ENCODE results near the gene CXCL9.
"Not testable (repeated sequence)": the region's sequence is repeated elsewhere in the genome, so short reads cannot be mapped to it uniquely, and the experiment has no call there.

CXCL9 gene

GRCh38 chr4:76012388-76012801 lies 5.1 kb upstream of the CXCL9 start:
- no peak for FAIRE-seq
- DNase-seq (ENCODE audit: low spot score) = no peak

DNA sequence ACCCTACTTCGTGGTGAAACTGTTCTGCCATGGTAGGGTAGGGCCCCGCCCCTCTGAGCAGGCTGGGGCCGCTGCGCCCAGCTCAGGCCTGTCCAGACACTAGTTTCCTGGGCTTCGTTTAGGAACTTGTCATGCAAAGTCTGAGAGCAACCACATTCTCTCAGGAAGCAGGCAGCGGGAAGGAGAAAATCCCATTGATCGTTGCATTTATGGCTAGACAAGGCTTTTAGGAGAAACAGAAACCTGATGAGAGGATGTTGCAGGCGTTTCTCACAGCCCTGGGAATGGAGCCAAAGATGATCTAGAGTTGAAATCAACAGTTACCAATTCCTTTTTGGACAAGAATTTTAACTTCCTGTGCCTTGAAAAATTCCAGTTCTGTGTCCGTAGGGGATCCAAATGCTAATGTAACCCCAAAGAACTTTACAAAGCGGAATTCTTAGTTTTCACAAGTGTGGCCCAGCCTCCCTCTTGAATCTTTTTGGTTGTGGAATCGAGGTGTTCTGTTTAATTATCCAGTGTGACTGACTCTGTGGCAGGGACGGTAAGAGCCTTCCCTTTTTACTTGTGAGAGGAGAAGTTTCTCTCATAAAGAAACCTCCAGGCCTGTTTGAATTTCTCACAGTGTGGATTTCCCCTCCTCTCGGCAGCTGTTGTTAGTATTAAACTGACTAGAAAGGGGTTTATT lies 4.5 kb upstream of the CXCL9 start:
- no peak for FAIRE-seq
- no peak for DNase-seq (ENCODE audit: low spot score)

DNA sequence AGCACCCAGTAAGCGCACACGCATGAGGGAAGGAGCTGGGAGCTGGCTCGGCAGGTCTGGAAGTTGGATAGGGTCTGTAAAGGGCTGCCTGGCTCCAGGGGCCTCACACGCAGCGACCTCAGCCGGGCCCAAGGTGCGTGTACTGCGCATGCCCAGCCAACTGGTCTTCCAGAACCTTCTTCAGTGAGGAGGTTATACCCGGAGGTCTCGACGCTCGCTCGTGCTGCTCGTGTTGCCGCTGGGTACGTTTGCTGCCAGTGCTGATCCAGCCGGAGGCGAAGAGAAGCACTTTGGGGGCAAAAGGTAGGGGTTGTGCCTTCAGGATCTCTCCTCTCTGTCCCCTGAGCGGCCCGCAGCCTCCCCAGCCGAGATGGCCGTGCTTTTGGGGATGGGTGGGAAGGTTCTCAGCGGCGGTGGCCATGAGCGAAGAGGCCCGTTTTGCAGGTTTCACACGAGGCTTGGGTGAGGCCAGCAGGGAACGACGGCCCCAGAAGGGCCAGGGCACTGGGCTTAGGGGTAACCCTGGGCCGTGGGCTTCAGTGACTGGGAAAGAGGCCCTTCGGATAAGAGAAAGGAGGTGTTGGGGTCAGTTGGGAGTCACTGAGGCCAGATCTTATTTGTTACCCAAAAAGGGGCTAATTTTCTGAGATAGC lies 3.8 kb upstream of the CXCL9 start:
- no peak for DNase-seq (ENCODE audit: low spot score)
- FAIRE-seq = no peak

- no peak for DNase-seq (ENCODE audit: low spot score)
Measured at GRCh38 chr4:76010576-76010975, 3.3 kb upstream of the CXCL9 start.

DNA sequence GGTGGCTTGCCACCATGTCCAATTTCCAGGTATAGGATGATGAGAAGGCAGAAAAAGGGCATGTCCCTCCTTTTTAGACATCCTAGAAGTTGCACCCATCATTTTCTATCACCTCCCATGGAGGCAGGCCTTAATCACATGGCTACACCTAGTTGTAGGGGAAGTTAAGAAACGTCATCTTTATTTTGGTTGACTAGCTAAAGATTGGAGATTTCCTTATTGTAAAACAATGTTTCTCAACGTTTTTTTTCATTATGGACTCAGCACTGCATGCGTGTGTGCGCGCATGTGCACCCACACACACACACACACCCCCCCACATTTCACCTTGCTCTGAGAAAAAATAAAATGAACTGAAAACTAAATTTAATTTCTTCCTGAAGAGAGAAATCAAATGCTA lies 2.0 kb upstream of the CXCL9 start:
- FAIRE-seq = no peak

More at GRCh38 chr4:76010576-76010975, 3.3 kb upstream of the CXCL9 start:
- no peak for FAIRE-seq

GRCh38 chr4:76003620-76004019 lies 3.7 kb downstream of the CXCL9 start:
- FAIRE-seq (no peak), DNase-seq (ENCODE audit: low spot score) (no peak)

More for the DNA sequence above, 2.0 kb upstream of the CXCL9 start:
- DNase-seq (ENCODE audit: low spot score) = no peak

GRCh38 chr4:76003035-76003434 lies 4.3 kb downstream of the CXCL9 start:
- no peak for FAIRE-seq
- DNase-seq (ENCODE audit: low spot score) = no peak

DNA sequence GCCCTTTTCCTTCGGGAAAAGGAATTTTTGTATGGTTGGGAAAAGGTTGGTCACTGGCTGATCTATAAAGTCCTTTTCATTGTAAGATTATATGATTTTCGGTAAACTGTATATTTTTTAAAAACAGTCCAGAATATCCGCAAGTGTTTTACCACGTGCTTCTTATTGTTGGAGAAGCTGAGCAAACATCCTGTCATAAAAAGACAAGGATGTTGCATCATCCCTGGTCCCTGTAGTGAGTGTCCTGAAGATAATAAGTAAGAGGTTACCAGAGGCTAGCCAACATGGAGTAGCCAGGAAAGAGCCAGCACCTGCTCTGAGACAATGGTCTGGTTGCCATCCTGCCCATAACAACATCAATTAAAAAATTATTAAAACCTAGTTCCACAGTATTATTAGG lies 5.1 kb downstream of the CXCL9 start:
- no peak for DNase-seq (ENCODE audit: low spot score)
- no peak for FAIRE-seq

DNA sequence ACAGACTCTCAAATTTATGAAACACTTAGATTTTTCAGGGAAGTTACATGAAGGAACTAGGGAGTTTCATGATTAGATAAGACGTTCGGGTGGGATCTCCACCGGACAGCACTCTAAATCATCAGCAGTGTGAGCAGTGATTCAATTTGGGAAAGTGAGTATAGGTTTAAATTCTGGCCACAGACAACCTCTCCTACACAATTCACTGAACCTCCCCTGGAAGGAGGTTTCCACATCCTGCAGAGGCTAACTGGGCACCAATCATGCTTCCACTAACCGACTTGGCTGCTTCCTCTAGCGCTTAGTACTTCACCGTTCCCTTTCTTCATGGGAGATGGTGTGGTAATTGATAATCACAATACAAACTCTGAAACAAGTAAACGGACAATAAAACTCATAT lies 5.6 kb downstream of the CXCL9 start:
- DNase-seq (ENCODE audit: low spot score) (no peak), FAIRE-seq (no peak)

- DNase-seq (ENCODE audit: low spot score) (no peak), FAIRE-seq (no peak)
Measured at GRCh38 chr4:76000279-76000678, 7.0 kb downstream of the CXCL9 start.

DNA sequence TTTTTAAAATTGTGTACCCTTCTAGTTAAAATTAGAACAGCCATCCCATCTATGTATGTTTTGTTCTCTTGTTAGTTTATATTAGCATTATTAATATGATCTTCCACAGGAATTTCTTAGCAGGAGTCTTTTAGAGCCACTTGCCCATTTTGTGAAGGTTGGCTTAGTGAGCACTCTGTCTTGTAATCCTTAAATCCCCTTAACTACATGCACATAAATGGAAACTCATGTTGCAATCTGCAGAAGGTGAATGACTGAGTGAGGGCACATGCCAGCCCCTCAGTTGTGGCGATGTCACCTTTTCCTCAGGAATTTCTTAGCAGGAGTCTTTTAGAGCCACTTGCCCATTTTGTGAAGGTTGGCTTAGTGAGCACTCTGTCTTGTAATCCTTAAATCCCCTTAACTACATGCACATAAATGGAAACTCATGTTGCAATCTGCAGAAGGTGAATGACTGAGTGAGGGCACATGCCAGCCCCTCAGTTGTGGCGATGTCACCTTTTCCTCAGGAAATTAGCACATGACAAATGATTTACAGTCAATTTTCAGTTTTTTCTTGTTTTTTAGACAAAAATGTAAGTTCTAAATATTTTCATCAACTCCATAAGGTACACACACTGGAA lies 8.7 kb downstream of the CXCL9 start:
- DNase-seq (ENCODE audit: low spot score); FAIRE-seq: not testable (repeated sequence)

- DNase-seq (ENCODE audit: low spot score) (no peak), FAIRE-seq (no peak)
Measured at GRCh38 chr4:75997946-75998345, 9.4 kb downstream of the CXCL9 start.

GRCh38 chr4:75997081-75997480 lies 10.2 kb downstream of the CXCL9 start:
- DNase-seq (ENCODE audit: low spot score) = no peak
- no peak for FAIRE-seq

- DNase-seq (ENCODE audit: low spot score) (peak; percentile 29), FAIRE-seq (peak; percentile 64)
Measured at GRCh38 chr4:75995727-75996126, 11.6 kb downstream of the CXCL9 start.

DNA sequence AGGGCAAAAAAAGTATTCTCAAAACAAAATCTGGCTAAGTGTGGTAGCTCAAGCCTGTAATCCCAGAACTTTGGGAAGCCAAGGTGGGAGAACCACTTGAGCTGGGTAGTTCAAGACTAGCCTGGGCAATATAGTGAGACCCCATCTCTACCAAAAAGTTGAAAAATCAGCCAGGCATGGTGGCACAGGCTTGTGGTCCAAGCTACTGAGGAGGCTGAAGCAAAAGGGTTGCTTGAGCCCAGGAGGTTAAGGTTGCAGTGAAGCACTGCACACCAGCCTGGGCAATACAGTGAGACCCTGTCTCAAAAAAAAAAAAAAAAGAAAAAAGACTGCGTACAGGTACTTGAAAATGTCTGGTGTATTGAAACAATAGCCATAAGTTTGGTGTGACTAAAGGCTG lies 14.8 kb downstream of the CXCL9 start:
- FAIRE-seq (no peak), DNase-seq (ENCODE audit: low spot score) (no peak)

DNA sequence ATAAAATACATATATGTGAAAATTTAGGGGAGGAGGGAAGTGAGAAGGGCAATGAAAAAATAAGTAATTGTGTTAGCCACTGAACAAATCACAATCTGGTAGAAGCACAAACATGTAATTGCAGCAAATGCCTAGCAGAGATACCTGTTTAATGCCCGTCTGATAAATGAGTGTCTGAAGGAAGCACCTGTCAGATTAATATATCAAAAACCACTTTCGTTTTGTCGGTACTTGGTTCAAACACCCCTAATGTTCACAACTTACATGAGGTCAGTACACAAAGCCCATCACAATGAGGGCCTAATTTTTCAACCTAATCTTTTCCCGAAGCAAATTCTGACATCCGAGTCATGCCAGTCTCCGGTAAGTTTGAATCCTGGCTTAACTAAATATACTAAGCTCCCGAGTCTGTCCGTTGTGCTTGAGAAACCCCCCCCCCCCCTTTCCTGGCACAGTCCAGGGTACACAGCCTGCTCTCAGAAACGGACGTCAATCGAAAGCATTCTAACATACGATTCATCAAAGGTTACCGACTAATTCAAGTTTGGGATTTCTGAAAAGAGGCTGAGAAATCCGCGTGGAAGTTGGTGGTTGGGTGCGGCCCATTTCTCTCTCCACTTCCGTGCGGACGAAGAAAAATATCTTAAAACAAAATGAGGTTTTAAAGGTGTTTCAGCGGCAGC lies 17.3 kb downstream of the CXCL9 start:
- no peak for DNase-seq (ENCODE audit: low spot score)
- FAIRE-seq = no peak

DNA sequence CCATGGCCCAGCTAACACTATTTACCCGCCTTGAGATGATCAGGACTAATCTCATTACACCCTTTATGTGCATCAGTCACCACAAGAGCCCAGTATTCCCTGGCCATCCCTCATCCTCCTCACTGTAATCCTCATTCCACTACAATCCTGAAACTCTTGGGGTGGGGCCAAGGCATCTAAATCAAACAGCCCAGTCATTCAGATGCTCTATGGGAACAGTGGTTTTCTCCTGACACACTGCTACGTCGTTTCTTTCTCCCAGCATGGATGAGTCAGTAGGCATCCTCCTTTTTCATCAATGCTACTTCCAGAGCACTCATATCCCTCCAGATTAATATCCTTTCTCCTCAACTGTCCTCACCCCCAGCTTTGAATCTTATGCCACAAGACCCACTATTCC lies 22.2 kb downstream of the CXCL9 start:
- FAIRE-seq = no peak
- peak; percentile 47 for DNase-seq (ENCODE audit: low spot score)

- DNase-seq (ENCODE audit: low spot score) = no peak
Measured at GRCh38 chr4:75980576-75980975, 26.7 kb downstream of the CXCL9 start.

DNA sequence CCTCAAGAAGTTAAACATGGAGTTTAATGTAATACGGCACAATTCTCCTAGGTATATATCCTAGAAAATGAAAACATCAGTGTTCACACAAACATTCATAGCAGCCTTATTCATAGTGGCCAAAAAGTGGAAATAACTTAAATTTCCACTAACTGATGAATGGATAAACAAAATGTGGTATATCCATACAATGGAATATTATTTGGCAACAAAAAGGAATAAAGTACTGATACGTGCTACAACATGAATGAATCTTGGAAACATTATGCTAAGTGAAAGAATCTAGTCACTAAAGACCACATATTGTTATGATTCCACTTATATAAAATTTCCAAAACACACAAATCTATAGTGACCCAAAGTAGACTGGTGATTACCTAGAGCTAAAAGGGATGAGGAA lies 31.1 kb downstream of the CXCL9 start:
- no peak for FAIRE-seq
- DNase-seq (ENCODE audit: low spot score) = no peak

More at GRCh38 chr4:75980576-75980975, 26.7 kb downstream of the CXCL9 start:
- FAIRE-seq = no peak

- DNase-seq (ENCODE audit: low spot score) (no peak), FAIRE-seq (no peak)
Measured at GRCh38 chr4:75973766-75974165, 33.5 kb downstream of the CXCL9 start.

DNA sequence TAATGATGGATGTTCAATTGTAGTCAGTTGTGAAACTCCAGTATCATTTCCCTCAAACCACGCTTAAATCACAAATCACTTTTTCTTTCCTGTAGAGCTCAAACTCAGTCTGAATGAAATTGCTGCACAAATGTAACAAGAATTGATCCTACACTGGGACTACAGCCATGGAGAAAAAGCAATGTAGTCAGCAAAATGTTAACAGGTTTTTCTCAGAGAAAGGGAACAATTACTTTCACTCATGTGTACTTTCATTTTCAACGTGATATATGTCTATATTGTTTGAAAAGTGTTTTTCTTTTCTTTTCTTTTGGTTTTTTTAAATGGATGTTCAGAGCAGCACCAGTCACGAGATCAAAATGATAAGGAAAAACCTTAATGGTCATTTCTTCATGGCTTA lies 39.2 kb downstream of the CXCL9 start:
- DNase-seq (ENCODE audit: low spot score) (no peak), FAIRE-seq (no peak)

DNA sequence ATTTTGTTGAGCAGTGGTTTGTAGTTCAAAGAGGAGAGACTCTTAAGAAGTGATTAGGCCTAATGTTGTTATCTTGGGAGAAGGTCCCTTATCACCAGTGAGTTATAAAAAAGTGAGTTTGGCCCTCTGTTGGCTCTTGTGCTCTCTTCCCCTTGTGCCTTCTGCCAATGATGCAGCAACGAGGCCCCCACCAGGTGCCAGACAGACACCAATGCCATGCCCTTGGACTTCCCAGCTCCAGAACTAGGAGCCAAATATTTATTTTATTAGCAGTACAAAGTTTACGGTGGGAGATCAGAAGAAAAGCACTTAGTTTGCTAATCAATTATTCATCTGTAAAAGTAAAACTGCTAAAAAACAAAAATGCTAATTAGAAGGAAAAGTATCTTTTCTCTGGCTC lies 43.8 kb downstream of the CXCL9 start:
- FAIRE-seq (no peak), DNase-seq (ENCODE audit: low spot score) (no peak)
